Right ventricle myocardium superior (tissue), 1 donor: ENCODE results near the gene ARAP2. TPM values are rescaled to one million over a fixed set of nuclear protein-coding genes. Genes with fewer than 3 reads are reported as not detected.

ENCODE experiments used
- ATAC-seq: fragments of 200-7000 bp; cut with Tn5 transposase; one replicate; pipeline ENCODE4 v1.9.1; 2020; ENCODE audit warnings: mild to moderate bottlenecking; ENCODE audit not compliant: poor library complexity
- DNase-seq: peaks from one replicate; pipeline ENCODE4 v3.0.0-alpha.2; 2020
- intact Hi-C: fragments of 100-400 bp; cut with DNase I; formaldehyde crosslinking; loops from one replicate; pipeline ENCODE4 v1.11.2; 2022
- total RNA-seq: library from RNA; stranded (reverse); fragmentation: NEBNext Ultra II Directional; extraction: Animal tissue kit (Norgen Biotek cat#: 25700); gene quantifications from one replicate; pipeline ENCODE4 v1.2.1, GENCODE V29; 2021
- donor health status: DM: no; HTN: yes; CAD: no; lungs with severe emphysema.

The ARAP2 gene
- total RNA-seq, 1 donor from 2014 or later: 2.4 TPM

GRCh38 chr4:36082817-36083216, 161.5 kb downstream of the ARAP2 start:
- no peak for ATAC-seq
- intact Hi-C loops: no loop called here
- no peak for DNase-seq

GRCh38 chr4:36081185-36081584, 163.1 kb downstream of the ARAP2 start:
- DNase-seq (no peak), ATAC-seq (no peak)
- intact Hi-C loops: no loop called here

- no peak for ATAC-seq
- intact Hi-C loops: no loop called here
These were observed 164.6 kb downstream of the ARAP2 start for GRCh38 chr4:36079666-36080065.

GRCh38 chr4:36078319-36078718, 166.0 kb downstream of the ARAP2 start:
- intact Hi-C loops: no loop called here
- ATAC-seq (no peak), DNase-seq (no peak)

More at GRCh38 chr4:36079666-36080065, 164.6 kb downstream of the ARAP2 start:
- DNase-seq: no peak

- intact Hi-C loops: no loop called here
- DNase-seq (no peak), ATAC-seq (no peak)
These were observed 171.8 kb downstream of the ARAP2 start for GRCh38 chr4:36072529-36072928.

- intact Hi-C loops: no loop called here
- no peak for ATAC-seq
- DNase-seq: no peak
These were observed 177.2 kb downstream of the ARAP2 start for GRCh38 chr4:36067116-36067515.

GRCh38 chr4:36065274-36065871, 178.9 kb downstream of the ARAP2 start:
- ATAC-seq (no peak), DNase-seq (no peak)
- intact Hi-C loops: no loop called here

- ATAC-seq (no peak), DNase-seq (no peak)
- intact Hi-C loops: no loop called here
These were observed 180.2 kb downstream of the ARAP2 start for GRCh38 chr4:36064117-36064516.

GRCh38 chr4:36056136-36056535, 188.2 kb downstream of the ARAP2 start:
- intact Hi-C loops: no loop called here
- ATAC-seq: no peak
- no peak for DNase-seq

- no peak for ATAC-seq
- intact Hi-C loops: no loop called here
- DNase-seq: no peak
These were observed 189.5 kb downstream of the ARAP2 start for GRCh38 chr4:36054694-36055422.

- intact Hi-C loops: no loop called here
- DNase-seq (no peak), ATAC-seq (no peak)
These were observed 190.4 kb downstream of the ARAP2 start for GRCh38 chr4:36053930-36054329.

GRCh38 chr4:36051634-36052033, 192.7 kb downstream of the ARAP2 start:
- no peak for ATAC-seq
- no peak for DNase-seq
- intact Hi-C loops: no loop called here

GRCh38 chr4:36046026-36046425, 198.3 kb downstream of the ARAP2 start:
- ATAC-seq (no peak), DNase-seq (no peak)
- intact Hi-C loops: no loop called here

- intact Hi-C loops: no loop called here
- no peak for DNase-seq
- no peak for ATAC-seq
These were observed 200.4 kb downstream of the ARAP2 start for GRCh38 chr4:36043901-36044300.

GRCh38 chr4:36043241-36043640, 201.1 kb downstream of the ARAP2 start:
- DNase-seq (no peak), ATAC-seq (no peak)
- intact Hi-C loops: no loop called here

GRCh38 chr4:36042122-36042970, 202.0 kb downstream of the ARAP2 start:
- ATAC-seq: no peak

GRCh38 chr4:36041340-36041739, 203.0 kb downstream of the ARAP2 start:
- DNase-seq (no peak), ATAC-seq (no peak)
- intact Hi-C loops: no loop called here

More at GRCh38 chr4:36042122-36042970, 202.0 kb downstream of the ARAP2 start:
- intact Hi-C loops: no loop called here
- DNase-seq: no peak

- no peak for DNase-seq
- no peak for ATAC-seq
- intact Hi-C loops: no loop called here
These were observed 205.3 kb downstream of the ARAP2 start for GRCh38 chr4:36039026-36039425.

GRCh38 chr4:36038491-36038890, 205.8 kb downstream of the ARAP2 start:
- intact Hi-C loops: no loop called here
- ATAC-seq: no peak

GRCh38 chr4:36037127-36037526, 207.2 kb downstream of the ARAP2 start:
- DNase-seq (no peak), ATAC-seq (no peak)
- intact Hi-C loops: no loop called here

More at GRCh38 chr4:36038491-36038890, 205.8 kb downstream of the ARAP2 start:
- no peak for DNase-seq
